ENCODE data around the gene JADE2. TPM values are rescaled to one million over a fixed set of nuclear protein-coding genes. Genes with fewer than 3 reads are reported as not detected.

Gene JADE2
- total RNA-seq, 2 experiments from 2014 or later: 120 to 124 TPM

DNA sequence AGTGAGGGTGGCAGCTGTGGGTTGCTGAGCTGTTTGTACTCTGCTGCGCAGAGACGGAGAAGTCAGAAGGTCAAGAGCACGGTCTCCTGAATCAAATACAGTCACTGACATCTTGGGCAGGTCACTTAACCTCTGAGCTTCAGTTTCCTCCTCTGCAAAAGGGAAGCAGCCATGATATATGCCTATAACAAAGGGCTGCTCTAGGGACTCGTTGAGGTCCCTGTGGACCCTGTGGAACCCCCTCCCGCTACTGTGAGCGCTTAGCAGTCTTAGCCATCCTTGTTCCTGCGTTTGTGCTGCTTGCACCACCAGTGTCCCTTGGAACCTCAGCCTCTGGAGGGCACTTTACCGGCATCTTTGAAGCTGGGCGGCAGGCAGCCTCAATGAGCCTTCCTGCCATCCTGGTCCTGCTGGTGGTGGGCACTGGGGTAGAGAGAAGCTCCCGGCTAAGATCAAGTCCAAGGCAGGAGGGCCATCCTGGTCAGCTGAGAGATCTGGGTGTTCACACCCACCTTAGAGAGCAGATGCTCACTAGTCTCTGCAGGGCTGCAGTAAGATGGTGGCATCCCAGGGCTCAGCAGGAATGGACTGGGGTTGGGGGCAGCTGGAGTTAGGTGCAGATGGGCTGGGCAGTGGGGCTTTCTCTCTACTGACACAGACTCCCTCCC, 8.7 kb downstream of the JADE2 start:
- ATAC-seq (ENCODE audit: poor library complexity): no peak
- Mint-ChIP-seq H3K36me3 (ENCODE audit: low read depth) (peaks cover 82% of the 10 kb centered on the region), H3K4me1 (ENCODE audit: low read depth) (peaks cover 90% of the 10 kb centered on the region), H3K9me3 (no peaks in the 10 kb centered on the region), H3K27me3 (no peaks in the 10 kb centered on the region), H3K27ac (peak overlapping the region; percentile 100), H3K4me3 (no peak overlapping the region)
- POLR2A ChIA-PET: interaction anchor here (0.6 to 1.5 kb wide), 5 partner anchors 10 to 124 kb away, joined by 3 to 4 read pairs (median 3); partner anchors contain the start of genes CDKN2AIPNL and SEC24A
- H3K27me3 ChIP-seq (ENCODE audit: control insufficient read depth in 1 of 2, insufficient read depth in 2 of 2, low read length in 2 of 2): no peaks in the 10 kb centered on the region
- peaks cover 82% of the 10 kb centered on the region for H3K4me1 ChIP-seq (ENCODE audit: insufficient read depth, low read length)
- H3K9me3 ChIP-seq (ENCODE audit: control insufficient read depth in 1 of 2, insufficient read depth in 1 of 2, low read length in 2 of 2): no peaks in the 10 kb centered on the region
- DNase-seq: no peak
- intact Hi-C loops (cut with DNase I, micrococcal nuclease): no loop called here
- CTCF ChIA-PET: interaction anchor here (1.0 kb wide), 1 partner anchor 122 kb away, joined by 4 read pairs; the partner anchor contains the start of gene CDKN2AIPNL
- TF ChIP-seq, protein P1, sequence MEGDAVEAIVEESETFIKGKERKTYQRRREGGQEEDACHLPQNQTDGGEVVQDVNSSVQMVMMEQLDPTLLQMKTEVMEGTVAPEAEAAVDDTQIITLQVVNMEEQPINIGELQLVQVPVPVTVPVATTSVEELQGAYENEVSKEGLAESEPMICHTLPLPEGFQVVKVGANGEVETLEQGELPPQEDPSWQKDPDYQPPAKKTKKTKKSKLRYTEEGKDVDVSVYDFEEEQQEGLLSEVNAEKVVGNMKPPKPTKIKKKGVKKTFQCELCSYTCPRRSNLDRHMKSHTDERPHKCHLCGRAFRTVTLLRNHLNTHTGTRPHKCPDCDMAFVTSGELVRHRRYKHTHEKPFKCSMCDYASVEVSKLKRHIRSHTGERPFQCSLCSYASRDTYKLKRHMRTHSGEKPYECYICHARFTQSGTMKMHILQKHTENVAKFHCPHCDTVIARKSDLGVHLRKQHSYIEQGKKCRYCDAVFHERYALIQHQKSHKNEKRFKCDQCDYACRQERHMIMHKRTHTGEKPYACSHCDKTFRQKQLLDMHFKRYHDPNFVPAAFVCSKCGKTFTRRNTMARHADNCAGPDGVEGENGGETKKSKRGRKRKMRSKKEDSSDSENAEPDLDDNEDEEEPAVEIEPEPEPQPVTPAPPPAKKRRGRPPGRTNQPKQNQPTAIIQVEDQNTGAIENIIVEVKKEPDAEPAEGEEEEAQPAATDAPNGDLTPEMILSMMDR (IDR thresholded peaks at IDR 0.05): no peak
- H3K27ac ChIP-seq (ENCODE audit: low read depth in 1 of 2, low read length in 2 of 2): no peak overlapping the region
- H3K36me3 ChIP-seq (ENCODE audit: insufficient read depth, low read length): peaks cover 63% of the 10 kb centered on the region
- H3K4me3 ChIP-seq (ENCODE audit: low read length): no peak overlapping the region

DNA sequence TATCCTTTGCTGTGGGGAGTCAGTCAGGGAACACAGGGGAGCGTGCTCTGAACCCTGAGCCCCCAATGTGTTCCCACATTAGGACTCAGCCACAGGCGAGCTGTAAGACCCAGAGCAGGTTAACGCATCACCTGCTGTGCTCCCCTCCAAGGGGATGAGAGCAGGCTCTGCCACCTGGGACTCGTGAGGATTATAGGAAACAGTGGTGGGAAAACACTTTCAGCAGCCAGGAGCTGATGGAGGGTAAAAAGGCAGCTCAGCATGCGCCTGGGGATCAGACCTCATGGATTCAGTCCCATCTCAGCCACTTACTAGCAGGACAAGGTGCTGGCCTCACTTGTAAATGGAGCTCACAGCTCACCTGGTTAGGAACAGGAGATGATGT, 9.2 kb downstream of the JADE2 start:
- DNase-seq (no peak), ATAC-seq (ENCODE audit: poor library complexity) (no peak)
- H3K27ac ChIP-seq (ENCODE audit: low read depth in 1 of 2, low read length in 2 of 2): peak overlapping the region in 1 of 2 donors; percentile 10
- H3K36me3 ChIP-seq (ENCODE audit: insufficient read depth, low read length): peaks cover 66% of the 10 kb centered on the region
- POLR2A ChIA-PET: interaction anchor here (0.7 to 1.5 kb wide), 4 partner anchors 11 to 125 kb away, joined by 3 to 4 read pairs (median 3); partner anchors contain the start of gene CDKN2AIPNL
- H3K4me1 ChIP-seq (ENCODE audit: insufficient read depth, low read length): peaks cover 80% of the 10 kb centered on the region
- CTCF ChIA-PET: interaction anchor here (1.0 kb wide), 1 partner anchor 123 kb away, joined by 4 read pairs; the partner anchor contains the start of gene CDKN2AIPNL
- H3K36me3 Mint-ChIP-seq (ENCODE audit: low read depth): peaks cover 82% of the 10 kb centered on the region
- no peaks in the 10 kb centered on the region for H3K27me3 Mint-ChIP-seq
- peak overlapping the region; percentile 100 for H3K27ac Mint-ChIP-seq
- intact Hi-C loops (cut with DNase I, micrococcal nuclease): no loop called here
- no peaks in the 10 kb centered on the region for H3K27me3 ChIP-seq (ENCODE audit: control insufficient read depth in 1 of 2, insufficient read depth in 2 of 2, low read length in 2 of 2)
- peaks cover 85% of the 10 kb centered on the region for H3K4me1 Mint-ChIP-seq (ENCODE audit: low read depth)
- no peaks in the 10 kb centered on the region for H3K9me3 ChIP-seq (ENCODE audit: control insufficient read depth in 1 of 2, insufficient read depth in 1 of 2, low read length in 2 of 2)
- TF ChIP-seq, protein P1 (IDR thresholded peaks at IDR 0.05): no peak
- no peak overlapping the region for H3K4me3 Mint-ChIP-seq
- H3K4me3 ChIP-seq (ENCODE audit: low read length): no peak overlapping the region
- H3K9me3 Mint-ChIP-seq: no peaks in the 10 kb centered on the region

DNA sequence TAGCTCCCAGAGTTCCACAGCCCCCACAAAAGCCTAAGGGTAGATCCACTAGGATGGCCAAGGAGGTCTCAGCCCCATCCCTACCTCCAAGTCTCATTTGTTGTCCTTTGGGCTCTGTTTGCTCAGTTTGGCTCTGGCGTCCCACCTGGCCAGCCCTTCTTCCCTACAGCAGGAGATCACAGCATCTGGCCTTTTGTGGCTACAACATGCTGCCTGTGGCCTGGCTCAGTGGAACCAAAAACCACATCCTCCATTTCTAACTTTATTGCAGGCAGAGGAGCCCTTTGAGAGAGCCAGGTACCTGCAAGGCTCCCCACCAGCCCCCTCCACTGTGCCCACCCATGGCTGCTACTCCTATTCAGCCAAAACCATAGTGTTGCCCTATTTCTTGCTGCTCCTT, 11.4 kb downstream of the JADE2 start:
- Mint-ChIP-seq H3K4me1 (ENCODE audit: low read depth) (peaks cover 68% of the 10 kb centered on the region), H3K27ac (peak overlapping the region; percentile 100), H3K27me3 (no peaks in the 10 kb centered on the region), H3K9me3 (no peaks in the 10 kb centered on the region), H3K36me3 (ENCODE audit: low read depth) (peaks cover 92% of the 10 kb centered on the region), H3K4me3 (no peak overlapping the region)
- DNase-seq (no peak), ATAC-seq (ENCODE audit: poor library complexity) (no peak)
- CTCF ChIA-PET: interaction anchor here (1.3 kb wide), 1 partner anchor 9 kb away, joined by 4 read pairs; no protein-coding TSS in a partner anchor
- Histone ChIP-seq H3K27me3 (ENCODE audit: control insufficient read depth in 1 of 2, insufficient read depth in 2 of 2, low read length in 2 of 2) (no peaks in the 10 kb centered on the region), H3K27ac (ENCODE audit: low read depth in 1 of 2, low read length in 2 of 2) (peak overlapping the region in 1 of 2 donors; percentile 30), H3K4me1 (ENCODE audit: insufficient read depth, low read length) (peaks cover 74% of the 10 kb centered on the region), H3K9me3 (ENCODE audit: control insufficient read depth in 1 of 2, insufficient read depth in 1 of 2, low read length in 2 of 2) (no peaks in the 10 kb centered on the region), H3K4me3 (ENCODE audit: low read length) (no peak overlapping the region), H3K36me3 (ENCODE audit: insufficient read depth, low read length) (peaks cover 85% of the 10 kb centered on the region)
- intact Hi-C loops (cut with DNase I, micrococcal nuclease): no loop called here
- TF ChIP-seq, protein P1 (IDR thresholded peaks at IDR 0.05): no peak
- POLR2A ChIA-PET: no interaction called here
